ENCODE data around the gene SLC4A1AP. TPM values are rescaled to one million over a fixed set of nuclear protein-coding genes. Genes with fewer than 3 reads are reported as not detected.

Gene SLC4A1AP
- total RNA-seq, 2 experiments from 2014 or later: 25.1 to 27.4 TPM

DNA sequence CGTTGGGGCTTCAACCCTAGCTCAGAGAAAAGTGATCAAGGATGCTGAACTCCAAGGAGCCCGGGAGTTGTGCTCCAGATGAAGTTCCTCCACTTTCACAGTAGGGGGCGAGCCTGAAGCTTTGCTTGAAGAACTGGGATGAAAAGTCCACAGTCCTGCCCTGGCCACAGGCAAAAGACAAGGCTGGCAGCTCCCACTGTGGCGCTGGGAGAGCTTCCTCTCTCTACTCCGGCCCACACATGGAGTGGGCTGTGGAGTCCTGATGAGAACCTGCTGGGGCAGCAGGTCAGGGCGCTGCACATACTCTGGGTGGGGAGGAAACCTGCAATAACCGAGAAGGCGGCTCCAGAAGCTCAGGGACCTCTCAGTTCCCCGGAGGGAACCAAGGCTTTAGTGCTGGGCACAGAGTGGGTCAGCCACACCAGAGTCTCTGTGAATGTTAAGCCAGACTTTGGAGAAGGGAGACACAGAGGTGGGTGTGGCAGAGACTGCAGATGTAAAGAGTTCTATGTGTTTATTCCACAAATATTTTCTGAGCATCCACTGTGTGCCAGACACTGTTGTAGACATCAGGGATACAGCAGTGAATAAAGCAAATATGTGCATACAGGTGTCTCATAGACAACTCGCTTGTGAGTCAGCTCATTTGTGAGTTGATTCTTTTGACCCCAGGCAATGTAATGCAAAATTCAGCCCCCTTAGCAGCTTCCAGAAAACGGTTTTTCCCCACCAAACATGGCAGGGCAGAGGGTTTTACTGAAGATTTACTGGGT, 59.9 kb downstream of the SLC4A1AP start:
- peaks cover 5% of the 10 kb centered on the region for H3K27me3 Mint-ChIP-seq
- no peaks in the 10 kb centered on the region for H3K36me3 Mint-ChIP-seq
- ATAC-seq (ENCODE audit: low read depth) (peak; percentile 52), DNase-seq (no peak)
- POLR2A ChIA-PET: no interaction called here
- H3K4me3 Mint-ChIP-seq: no peak overlapping the region
- no peaks in the 10 kb centered on the region for H3K9me3 Mint-ChIP-seq
- H3K4me1 Mint-ChIP-seq: peaks cover 18% of the 10 kb centered on the region
- no peak overlapping the region for H3K27ac Mint-ChIP-seq

DNA sequence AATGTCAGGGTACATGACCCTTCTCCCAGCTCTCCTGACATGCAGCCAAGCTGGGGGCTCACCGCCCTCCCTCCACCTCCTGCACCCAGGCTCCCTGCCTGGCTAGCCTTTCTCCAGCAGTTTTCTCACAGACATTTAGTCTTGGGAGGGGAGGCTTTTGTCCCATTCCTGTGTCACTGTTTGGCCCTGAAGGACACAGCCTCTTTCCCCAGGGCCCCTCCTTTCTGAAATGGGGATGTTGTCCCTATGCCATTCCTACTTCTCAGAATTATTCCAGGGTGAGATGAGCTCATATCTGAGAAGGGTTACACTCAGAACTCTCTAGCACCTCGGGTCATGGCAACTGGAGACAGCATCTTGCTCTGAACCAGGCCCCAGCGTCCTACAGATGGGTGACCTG, 60.5 kb downstream of the SLC4A1AP start:
- ATAC-seq (ENCODE audit: low read depth): no peak
- no peak overlapping the region for H3K27ac Mint-ChIP-seq

DNA sequence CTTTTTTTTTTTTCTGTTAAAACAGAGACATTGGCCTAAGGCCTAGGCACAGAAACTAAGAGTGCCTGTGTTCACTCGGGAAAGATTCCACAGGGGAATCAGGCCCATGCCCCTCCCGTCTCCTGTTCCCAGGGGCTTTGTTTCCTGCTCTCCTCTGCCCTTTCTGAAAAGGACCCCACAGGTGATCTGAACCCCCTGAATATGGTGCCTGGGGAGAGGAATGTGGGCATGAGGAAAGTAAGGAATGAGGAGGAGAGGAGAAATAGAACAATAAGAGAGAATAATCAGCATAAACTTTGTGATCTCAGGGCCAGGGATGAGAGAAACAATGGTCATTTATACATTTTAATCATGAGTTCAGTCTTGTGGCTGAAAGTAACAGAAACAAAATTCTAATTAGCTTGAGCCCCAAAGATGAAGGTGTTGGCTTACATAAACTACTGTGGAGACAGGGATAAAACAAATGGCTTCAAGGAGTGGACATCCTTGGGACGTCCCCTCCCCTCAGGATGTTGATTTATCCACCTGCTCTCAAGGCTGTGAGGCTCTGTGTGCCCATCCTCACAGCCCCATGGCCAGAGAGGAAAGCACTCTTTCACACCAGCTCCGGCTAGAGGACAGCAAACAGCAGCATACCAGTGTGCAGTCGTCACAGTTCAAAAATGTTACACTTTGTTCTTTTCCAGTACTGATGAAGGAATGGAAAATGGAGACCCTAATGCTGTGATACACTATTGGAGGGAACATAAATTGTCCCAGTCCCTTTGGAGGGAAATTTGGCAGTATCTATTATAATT, 61.4 kb downstream of the SLC4A1AP start:
- Mint-ChIP-seq H3K27ac (no peak overlapping the region), H3K4me1 (peaks cover 20% of the 10 kb centered on the region), H3K9me3 (no peaks in the 10 kb centered on the region), H3K36me3 (no peaks in the 10 kb centered on the region), H3K4me3 (no peak overlapping the region), H3K27me3 (no peaks in the 10 kb centered on the region)
- no peak for ATAC-seq (ENCODE audit: low read depth)
- no peak for DNase-seq
- POLR2A ChIA-PET: no interaction called here

More for the DNA sequence above, 60.5 kb downstream of the SLC4A1AP start:
- no peaks in the 10 kb centered on the region for H3K36me3 Mint-ChIP-seq
- POLR2A ChIA-PET: no interaction called here
- peaks cover 5% of the 10 kb centered on the region for H3K27me3 Mint-ChIP-seq
- H3K4me3 Mint-ChIP-seq: no peak overlapping the region
- H3K4me1 Mint-ChIP-seq: peaks cover 22% of the 10 kb centered on the region
- no peaks in the 10 kb centered on the region for H3K9me3 Mint-ChIP-seq
- DNase-seq: no peak

DNA sequence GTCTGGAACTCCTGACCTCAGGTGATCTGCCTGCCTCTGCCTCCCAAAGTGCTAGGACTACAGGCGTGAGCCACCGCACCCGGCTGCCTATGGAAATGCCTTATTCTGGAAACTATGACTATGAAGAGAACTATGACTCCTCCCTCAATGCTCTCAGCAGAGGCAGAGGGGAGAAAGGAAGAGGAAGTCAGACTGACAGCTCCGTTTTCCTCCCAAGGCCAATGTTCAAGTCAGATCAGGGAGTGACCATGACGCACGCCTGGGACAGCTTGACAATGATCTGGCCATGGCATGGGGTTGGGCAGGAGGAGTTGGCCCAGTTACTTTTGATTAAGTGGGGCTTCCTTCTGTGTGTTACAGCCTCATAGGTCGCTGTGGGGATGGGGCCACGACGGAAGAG, 63.6 kb downstream of the SLC4A1AP start:
- no peak overlapping the region for H3K4me3 Mint-ChIP-seq
- no peaks in the 10 kb centered on the region for H3K36me3 Mint-ChIP-seq
- peaks cover 14% of the 10 kb centered on the region for H3K4me1 Mint-ChIP-seq
- ATAC-seq (ENCODE audit: low read depth) (no peak), DNase-seq (no peak)
- no peaks in the 10 kb centered on the region for H3K27me3 Mint-ChIP-seq
- POLR2A ChIA-PET: no interaction called here
- H3K27ac Mint-ChIP-seq: peak overlapping the region; percentile 1
- no peaks in the 10 kb centered on the region for H3K9me3 Mint-ChIP-seq

DNA sequence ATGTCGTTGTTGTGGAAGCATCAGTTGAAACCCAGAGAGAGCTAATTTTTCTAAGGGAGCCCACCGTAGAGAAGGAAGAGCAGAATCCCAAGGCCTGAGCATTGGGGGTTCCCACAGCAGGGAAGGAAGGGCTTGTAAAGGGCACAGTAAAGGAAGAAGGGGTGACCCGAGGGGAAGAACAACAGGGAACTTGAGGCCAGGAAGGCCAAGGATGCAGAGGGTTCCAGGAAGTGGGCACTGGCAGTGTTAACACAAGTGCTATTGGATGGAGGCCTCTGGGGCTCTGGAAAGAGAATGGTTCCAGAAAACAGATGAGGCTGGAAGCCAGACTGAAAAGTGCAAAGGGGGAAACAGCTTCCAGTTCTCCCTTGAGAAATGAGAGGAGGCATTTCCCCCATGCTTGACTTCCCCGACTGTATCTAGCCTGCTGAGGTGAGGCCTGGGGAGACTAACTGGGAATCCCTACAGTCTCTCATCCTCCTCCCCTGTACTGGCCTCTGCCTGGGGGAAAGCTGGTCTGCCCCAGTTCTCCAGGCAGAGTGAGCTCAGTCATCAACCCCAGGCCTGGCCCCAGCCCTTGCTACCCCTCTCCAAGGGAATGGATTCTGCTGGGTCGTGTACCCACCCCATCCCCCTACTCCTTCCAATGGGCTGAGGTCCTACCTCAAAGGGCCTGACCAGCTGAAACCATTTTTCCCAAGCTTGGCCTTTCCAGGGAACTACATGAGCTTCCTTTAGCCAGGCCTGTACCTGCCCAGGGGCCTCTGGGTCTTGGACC, 64.6 kb downstream of the SLC4A1AP start:
- no peaks in the 10 kb centered on the region for H3K27me3 Mint-ChIP-seq
- H3K9me3 Mint-ChIP-seq: no peaks in the 10 kb centered on the region
- no peak overlapping the region for H3K4me3 Mint-ChIP-seq
- no peak for ATAC-seq (ENCODE audit: low read depth)
- DNase-seq: no peak
- no peak overlapping the region for H3K27ac Mint-ChIP-seq
- POLR2A ChIA-PET: interaction anchor here (0.9 kb wide), 1 partner anchor 45 kb away, joined by 3 read pairs; no protein-coding TSS in a partner anchor
- peaks cover 12% of the 10 kb centered on the region for H3K4me1 Mint-ChIP-seq
- H3K36me3 Mint-ChIP-seq: no peaks in the 10 kb centered on the region

DNA sequence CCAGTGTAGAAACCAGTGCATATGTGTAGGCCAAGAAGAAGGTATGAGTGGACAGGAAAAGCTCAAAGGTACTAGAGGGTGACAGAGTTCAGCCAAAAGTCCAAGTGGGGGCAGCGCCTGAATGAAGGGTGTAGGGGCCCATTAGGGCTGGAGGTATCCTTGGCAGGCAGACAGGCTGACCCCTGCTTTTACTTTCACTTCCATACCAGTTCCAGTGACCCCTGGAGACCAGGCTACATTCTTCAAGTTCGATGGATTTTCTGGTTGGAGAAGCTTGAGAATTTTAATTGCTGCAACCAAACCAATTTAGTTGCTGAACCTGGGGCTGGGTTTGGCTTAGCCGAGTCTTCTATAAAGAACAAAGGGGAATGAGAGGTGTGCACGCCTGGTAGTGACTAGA, 65.5 kb downstream of the SLC4A1AP start:
- Mint-ChIP-seq H3K36me3 (no peaks in the 10 kb centered on the region), H3K27ac (no peak overlapping the region), H3K9me3 (peaks cover 1% of the 10 kb centered on the region), H3K27me3 (no peaks in the 10 kb centered on the region), H3K4me1 (peaks cover 8% of the 10 kb centered on the region), H3K4me3 (no peak overlapping the region)
- ATAC-seq (ENCODE audit: low read depth): no peak
- POLR2A ChIA-PET: interaction anchor here (0.6 kb wide), 1 partner anchor 52 kb away, joined by 3 read pairs; no protein-coding TSS in a partner anchor
- no peak for DNase-seq

DNA sequence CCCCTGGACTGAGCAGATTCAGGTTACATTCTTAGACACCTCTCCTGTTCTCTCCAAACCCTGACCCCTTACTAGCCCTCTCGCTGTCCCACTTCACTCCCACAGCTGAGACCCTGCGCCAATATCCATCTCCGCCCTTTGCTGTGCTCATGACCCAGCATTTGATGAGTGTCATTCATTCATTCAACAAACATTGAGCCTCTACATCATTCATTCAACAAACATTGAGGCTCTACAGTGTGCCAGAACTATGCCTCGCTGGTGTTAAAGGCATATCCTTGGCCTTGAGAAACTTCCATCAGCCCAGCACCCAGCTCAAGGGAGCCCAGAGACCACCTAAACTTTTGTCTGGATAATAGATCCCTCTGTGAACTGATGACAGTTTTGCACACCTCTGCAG, 65.9 kb downstream of the SLC4A1AP start:
- DNase-seq (no peak), ATAC-seq (ENCODE audit: low read depth) (no peak)
- H3K27me3 Mint-ChIP-seq: no peaks in the 10 kb centered on the region
- H3K36me3 Mint-ChIP-seq: no peaks in the 10 kb centered on the region
- POLR2A ChIA-PET: interaction anchor here (0.6 kb wide), 1 partner anchor 53 kb away, joined by 3 read pairs; no protein-coding TSS in a partner anchor
- H3K4me1 Mint-ChIP-seq: peaks cover 8% of the 10 kb centered on the region
- H3K27ac Mint-ChIP-seq: no peak overlapping the region
- H3K9me3 Mint-ChIP-seq: peaks cover 1% of the 10 kb centered on the region
- no peak overlapping the region for H3K4me3 Mint-ChIP-seq

DNA sequence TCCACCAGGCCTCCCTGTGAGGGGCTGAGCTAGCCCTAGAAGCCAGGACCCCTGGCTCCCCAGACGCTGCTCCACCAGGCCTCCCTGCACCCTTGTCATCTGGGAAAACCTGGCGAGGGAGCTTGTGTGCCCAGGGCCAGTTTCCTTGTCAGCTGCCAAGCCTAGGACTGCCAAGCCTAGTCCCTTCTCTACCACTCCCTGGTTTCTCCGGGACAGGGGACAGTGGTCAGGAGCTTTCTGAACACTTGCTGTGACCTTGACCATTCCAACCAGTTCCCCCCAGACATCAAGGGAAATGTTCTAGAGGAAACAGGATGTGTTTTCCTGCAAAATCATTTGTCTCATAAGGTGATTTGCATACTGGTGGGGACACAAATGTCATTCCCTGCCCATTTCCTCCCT, 66.6 kb downstream of the SLC4A1AP start:
- Mint-ChIP-seq H3K4me3 (no peak overlapping the region), H3K27ac (no peak overlapping the region), H3K9me3 (peaks cover 1% of the 10 kb centered on the region), H3K27me3 (no peaks in the 10 kb centered on the region), H3K4me1 (peaks cover 11% of the 10 kb centered on the region), H3K36me3 (no peaks in the 10 kb centered on the region)
- ATAC-seq (ENCODE audit: low read depth) (no peak), DNase-seq (no peak)
- POLR2A ChIA-PET: no interaction called here

DNA sequence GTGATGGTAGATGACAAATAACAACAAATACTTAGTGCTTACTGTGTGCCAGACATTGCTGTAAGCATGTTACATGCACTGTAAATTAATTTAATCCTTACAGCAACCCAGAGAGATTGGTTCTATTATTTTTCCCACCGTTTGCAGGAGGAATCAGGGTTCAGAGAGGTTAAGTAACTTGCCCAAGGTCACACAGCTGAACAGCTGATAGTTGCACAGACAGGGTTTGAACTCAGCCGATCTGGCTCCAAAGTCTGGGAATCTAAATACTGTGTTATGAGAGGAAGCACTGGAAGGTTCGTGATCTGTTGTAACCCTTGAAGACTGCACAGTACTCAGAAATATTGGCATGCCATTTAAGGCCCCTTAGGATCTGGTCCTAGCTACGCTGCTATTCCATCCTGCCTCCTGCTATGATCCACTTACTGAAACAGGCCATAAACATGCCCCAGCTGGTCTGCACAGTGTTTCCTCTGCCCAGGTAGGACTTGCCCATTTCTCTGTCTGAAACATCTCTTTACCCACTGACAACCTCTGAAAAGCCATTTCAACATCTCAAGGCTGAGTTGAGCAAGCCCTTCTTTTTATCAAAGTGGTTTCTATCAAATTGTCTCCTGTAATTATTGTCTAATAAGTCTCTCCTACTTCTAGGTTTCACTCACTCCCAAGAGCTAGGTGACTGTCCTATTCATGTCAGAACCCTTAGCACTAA, 67.4 kb downstream of the SLC4A1AP start:
- Mint-ChIP-seq H3K27me3 (no peaks in the 10 kb centered on the region), H3K4me3 (no peak overlapping the region), H3K36me3 (no peaks in the 10 kb centered on the region), H3K27ac (no peak overlapping the region), H3K4me1 (peaks cover 11% of the 10 kb centered on the region), H3K9me3 (peaks cover 1% of the 10 kb centered on the region)
- DNase-seq (no peak), ATAC-seq (ENCODE audit: low read depth) (no peak)
- POLR2A ChIA-PET: no interaction called here

DNA sequence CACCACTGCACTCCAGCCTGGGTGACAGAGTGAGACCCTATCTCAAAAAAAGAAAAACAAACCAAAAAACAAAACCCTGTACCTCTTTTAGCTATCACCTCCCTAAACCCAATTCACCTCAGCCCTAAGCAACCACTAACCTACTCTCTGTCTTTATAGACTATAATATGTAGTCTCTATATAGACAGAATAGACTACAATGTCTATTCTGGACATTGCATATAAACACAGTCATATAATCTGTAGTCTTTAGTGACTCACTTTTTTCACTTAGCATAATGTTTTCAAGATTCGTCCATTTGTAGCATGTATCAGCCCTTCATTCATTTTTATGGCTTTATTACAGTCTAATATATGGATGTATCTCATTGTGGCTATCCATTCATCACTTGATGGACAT, 70.6 kb downstream of the SLC4A1AP start:
- H3K27me3 Mint-ChIP-seq: no peaks in the 10 kb centered on the region
- H3K9me3 Mint-ChIP-seq: peaks cover 1% of the 10 kb centered on the region
- no peaks in the 10 kb centered on the region for H3K36me3 Mint-ChIP-seq
- H3K4me1 Mint-ChIP-seq: peaks cover 8% of the 10 kb centered on the region
- ATAC-seq (ENCODE audit: low read depth): no peak
- no peak overlapping the region for H3K4me3 Mint-ChIP-seq
- H3K27ac Mint-ChIP-seq: no peak overlapping the region
- POLR2A ChIA-PET: no interaction called here
- DNase-seq: no peak

DNA sequence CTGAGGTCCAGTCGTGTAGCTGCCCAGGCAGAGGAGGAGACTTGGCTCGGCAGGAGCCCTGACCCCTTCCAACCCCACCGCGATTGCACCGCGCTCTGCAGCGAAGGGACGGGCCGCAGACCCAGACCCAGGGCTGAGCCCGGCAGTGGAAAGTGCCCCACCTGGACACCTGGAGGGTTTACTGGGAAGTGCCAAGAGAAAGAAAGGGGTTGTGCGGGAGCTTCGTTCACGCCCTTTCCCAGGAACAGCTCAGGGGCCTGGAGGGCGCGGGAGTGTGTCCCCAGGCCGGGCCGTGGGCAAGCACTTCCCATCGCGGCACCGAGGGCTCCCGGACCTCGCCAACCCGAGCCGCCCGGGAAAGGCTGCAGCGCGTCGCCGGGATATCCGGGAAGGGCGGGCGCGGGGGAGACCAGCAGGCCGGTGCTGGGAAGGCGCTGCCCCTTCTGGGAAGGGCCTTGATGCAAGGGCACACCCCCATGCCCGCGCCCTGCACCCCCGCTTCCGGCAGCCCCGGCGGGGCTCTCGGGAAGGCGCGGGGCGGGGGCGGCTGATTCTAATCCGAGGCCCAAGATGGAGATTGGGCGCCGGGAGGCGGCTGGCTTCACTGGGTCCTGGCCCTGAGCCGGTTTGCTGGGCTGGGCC, 71.7 kb downstream of the SLC4A1AP start:
- Mint-ChIP-seq H3K4me1 (peaks cover 6% of the 10 kb centered on the region), H3K27ac (peak overlapping the region; percentile 54), H3K4me3 (peak overlapping the region; percentile 74), H3K27me3 (peaks cover 2% of the 10 kb centered on the region), H3K36me3 (no peaks in the 10 kb centered on the region), H3K9me3 (peaks cover 1% of the 10 kb centered on the region)
- ATAC-seq (ENCODE audit: low read depth) (peak; percentile 79), DNase-seq (peak; percentile 69)
- POLR2A ChIA-PET: no interaction called here

DNA sequence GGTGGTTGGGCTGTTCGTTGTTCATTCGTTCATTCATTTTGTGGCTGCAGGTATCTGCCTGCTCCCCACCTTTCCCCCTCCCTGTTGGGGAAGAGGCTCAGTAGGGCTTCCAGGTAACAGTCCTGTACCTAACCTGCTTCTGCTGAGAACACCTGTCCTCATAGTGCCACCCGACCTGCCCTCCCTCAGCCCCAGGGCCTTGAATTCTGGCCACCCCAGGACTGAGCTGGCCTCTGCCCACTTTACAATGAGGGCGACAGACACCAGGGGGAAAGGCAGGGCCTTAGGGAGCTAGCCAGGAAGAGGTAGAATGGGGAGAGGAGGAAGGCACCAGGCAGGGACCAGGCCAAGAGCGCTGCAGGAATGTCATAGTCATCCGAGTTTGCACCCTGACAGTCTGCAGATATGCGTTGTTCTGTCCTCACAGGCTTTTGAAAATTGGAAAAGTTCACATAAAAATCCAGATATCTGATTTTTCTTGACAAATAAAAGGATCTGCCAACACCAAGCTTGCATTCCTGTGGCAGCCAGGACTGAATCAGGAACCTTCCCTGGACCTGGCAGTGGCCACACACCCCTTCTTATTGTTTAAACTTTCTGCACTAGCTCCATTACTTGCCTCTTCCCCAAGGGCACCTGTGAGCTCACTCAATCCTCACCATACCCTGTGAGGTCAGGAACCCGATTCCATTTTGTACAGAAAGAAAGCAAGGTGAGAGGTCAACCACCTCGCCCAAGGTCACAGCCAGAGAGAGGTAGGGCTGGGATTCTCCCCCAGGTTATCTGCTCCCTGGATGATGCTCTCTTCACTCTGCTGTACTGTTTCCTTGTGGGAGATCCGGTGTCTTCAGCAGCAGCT, 72.6 kb downstream of the SLC4A1AP start:
- POLR2A ChIA-PET: interaction anchor here (0.6 to 0.7 kb wide), 2 partner anchors 346 to 656 kb away, joined by 3 read pairs; no protein-coding TSS in a partner anchor

More for the DNA sequence above, 72.6 kb downstream of the SLC4A1AP start:
- DNase-seq: no peak
- no peaks in the 10 kb centered on the region for H3K36me3 Mint-ChIP-seq
- H3K4me1 Mint-ChIP-seq: peaks cover 6% of the 10 kb centered on the region
- peaks cover 4% of the 10 kb centered on the region for H3K27me3 Mint-ChIP-seq
- H3K4me3 Mint-ChIP-seq: peak overlapping the region; percentile 47
- H3K9me3 Mint-ChIP-seq: peaks cover 1% of the 10 kb centered on the region
- peak; percentile 43 for ATAC-seq (ENCODE audit: low read depth)
- H3K27ac Mint-ChIP-seq: peak overlapping the region; percentile 25
